OCI-LY7 (cell line): ENCODE measurements around the gene PIP4K2A. TPM values are rescaled to one million over a fixed set of nuclear protein-coding genes. Genes with fewer than 3 reads are reported as not detected.

Experiments
- BruUV-seq: library from RNA; stranded (reverse); fragments of 400-500 nt; replicated peaks from 2 replicates; lab custom pipeline; 2021; lab: Mats Ljungman, UMichigan
- CTCF ChIA-PET: fragments of 300-600 bp; sonication (Branson Sonifier 250); formaldehyde crosslinking; loops from one replicate; lab custom pipeline; 2022; ENCODE audit warnings: antibody characterized with exemption; ENCODE audit not compliant: unreplicated experiment; lab: Charles Lee
- POLR2A ChIA-PET: fragments of 300-600 bp; sonication (Branson Sonifier 250); formaldehyde crosslinking; loops from one replicate; lab custom pipeline; 2022; ENCODE audit warnings: antibody characterized with exemption; lab: Charles Lee
- DNase-seq: peaks from one replicate; pipeline ENCODE4 v3.0.0-alpha.2; 2015; ENCODE audit warnings: low spot score
- H2AFZ ChIP-seq: fragments of 200-600 bp; sonication (generic), shearing (Covaris generic); 2 replicates; pipeline ENCODE4 v1.6.1; 2014; ENCODE audit warnings: mild to moderate bottlenecking, antibody characterized with exemption, low read length, moderate library complexity
- H3K27ac ChIP-seq: fragments of 200-600 bp; sonication (generic); 2 replicates; pipeline ENCODE4 v1.5.1; 2014; ENCODE audit warnings: mixed run types, low read depth, mild to moderate bottlenecking, moderate library complexity, low read length, inconsistent platforms; ENCODE audit not compliant: poor library complexity, severe bottlenecking
- H3K36me3 ChIP-seq: fragments of 200-600 bp; sonication (generic); 2 replicates; pipeline ENCODE4 v1.6.1; 2014; ENCODE audit warnings: mild to moderate bottlenecking, antibody characterized with exemption, low read length, moderate library complexity, mixed read lengths; ENCODE audit not compliant: insufficient read depth
- H3K4me1 ChIP-seq: fragments of 200-600 bp; sonication (generic); 2 replicates; pipeline ENCODE4 v1.5.1; 2014; ENCODE audit warnings: mild to moderate bottlenecking, low read length; ENCODE audit not compliant: insufficient read depth, poor library complexity, severe bottlenecking
- H3K4me2 ChIP-seq: fragments of 200-600 bp; sonication (generic); 2 replicates; pipeline ENCODE4 v1.6.1; 2014; ENCODE audit warnings: mild to moderate bottlenecking, low read length
- H3K4me3 ChIP-seq: fragments of 200-600 bp; sonication (generic); 2 replicates; pipeline ENCODE4 v1.5.1; 2014; ENCODE audit warnings: mild to moderate bottlenecking, low read depth, low read length; ENCODE audit not compliant: poor library complexity, severe bottlenecking
- H3K79me2 ChIP-seq: fragments of 200-600 bp; sonication (generic); 2 replicates; pipeline ENCODE4 v1.6.1; 2016; ENCODE audit warnings: low read depth, mild to moderate bottlenecking, low read length, moderate library complexity, mixed read lengths; ENCODE audit not compliant: insufficient read depth
- H3K9me2 ChIP-seq: fragments of 200-600 bp; sonication (generic); 2 replicates; pipeline ENCODE4 v1.6.1; 2016; ENCODE audit warnings: mild to moderate bottlenecking, low read length, mixed read lengths; ENCODE audit not compliant: insufficient read depth
- H3K9me3 ChIP-seq: fragments of 200-600 bp; sonication (generic); 2 replicates; pipeline ENCODE4 v1.6.1; 2014; ENCODE audit warnings: mild to moderate bottlenecking, mixed run types, low read length, mixed read lengths
- H4K20me1 ChIP-seq: fragments of 200-600 bp; sonication (generic); 2 replicates; pipeline ENCODE4 v1.6.1; 2014; ENCODE audit warnings: mild to moderate bottlenecking, antibody characterized with exemption, low read length, moderate library complexity, mixed read lengths; ENCODE audit not compliant: insufficient read depth
- EZH2phosphoT487 ChIP-seq: fragments of 200-600 bp; sonication (generic); IDR thresholded peaks from 2 replicates; pipeline ENCODE4 v1.6.1; 2018; ENCODE audit warnings: low read depth, borderline replicate concordance, mild to moderate bottlenecking, mixed run types, antibody characterized with exemption, low read length, moderate library complexity, mixed read lengths
- intact Hi-C: fragments of 100-400 bp; cut with micrococcal nuclease; formaldehyde crosslinking; loops from one replicate; pipeline ENCODE4 v1.10.0; 2022; ENCODE audit not compliant: unreplicated experiment
- total RNA-seq, 2 experiments: library from RNA; depleted of rRNA in 1 of 2; stranded (reverse); fragments of >200 nt in 1 of 2; shearing (Covaris generic) in 1 of 2; gene quantifications; 2 replicates each; pipeline ENCODE4 v1.2.3, GENCODE V29; 2014 to 2022
- TF ChIP-seq, protein P1 (sequence below): fragments of 200-600 bp; sonication (generic); conservative IDR thresholded peaks from 2 replicates; pipeline ENCODE4 v1.5.1; 2014; ENCODE audit warnings: mild to moderate bottlenecking, antibody characterized with exemption, low read length, moderate library complexity, mixed read lengths

Gene PIP4K2A
- total RNA-seq, 2 experiments from 2014 or later = 32.5 to 42.6 TPM

- no TSS peak for BruUV-seq
- Histone ChIP-seq H3K4me1 (no peaks in the 10 kb centered on the region), H3K79me2 (no peaks in the 10 kb centered on the region), H3K36me3 (no peaks in the 10 kb centered on the region), H2AFZ (no peak overlapping the region), H3K9me2 (no peaks in the 10 kb centered on the region), H3K4me3 (no peak overlapping the region), H3K9me3 (no peaks in the 10 kb centered on the region), H3K27ac (no peak overlapping the region), H3K4me2 (no peak overlapping the region), H4K20me1 (no peaks in the 10 kb centered on the region)
- TF ChIP-seq EZH2phosphoT487 = no peak
- TF ChIP-seq, protein P1, sequence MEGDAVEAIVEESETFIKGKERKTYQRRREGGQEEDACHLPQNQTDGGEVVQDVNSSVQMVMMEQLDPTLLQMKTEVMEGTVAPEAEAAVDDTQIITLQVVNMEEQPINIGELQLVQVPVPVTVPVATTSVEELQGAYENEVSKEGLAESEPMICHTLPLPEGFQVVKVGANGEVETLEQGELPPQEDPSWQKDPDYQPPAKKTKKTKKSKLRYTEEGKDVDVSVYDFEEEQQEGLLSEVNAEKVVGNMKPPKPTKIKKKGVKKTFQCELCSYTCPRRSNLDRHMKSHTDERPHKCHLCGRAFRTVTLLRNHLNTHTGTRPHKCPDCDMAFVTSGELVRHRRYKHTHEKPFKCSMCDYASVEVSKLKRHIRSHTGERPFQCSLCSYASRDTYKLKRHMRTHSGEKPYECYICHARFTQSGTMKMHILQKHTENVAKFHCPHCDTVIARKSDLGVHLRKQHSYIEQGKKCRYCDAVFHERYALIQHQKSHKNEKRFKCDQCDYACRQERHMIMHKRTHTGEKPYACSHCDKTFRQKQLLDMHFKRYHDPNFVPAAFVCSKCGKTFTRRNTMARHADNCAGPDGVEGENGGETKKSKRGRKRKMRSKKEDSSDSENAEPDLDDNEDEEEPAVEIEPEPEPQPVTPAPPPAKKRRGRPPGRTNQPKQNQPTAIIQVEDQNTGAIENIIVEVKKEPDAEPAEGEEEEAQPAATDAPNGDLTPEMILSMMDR = no peak
- intact Hi-C loops = no loop called here
- no peak for DNase-seq
- POLR2A ChIA-PET = no interaction called here
- CTCF ChIA-PET = no interaction called here
Measured at GRCh38 chr10:22534849-22535604, 179.4 kb downstream of the PIP4K2A start.

DNA sequence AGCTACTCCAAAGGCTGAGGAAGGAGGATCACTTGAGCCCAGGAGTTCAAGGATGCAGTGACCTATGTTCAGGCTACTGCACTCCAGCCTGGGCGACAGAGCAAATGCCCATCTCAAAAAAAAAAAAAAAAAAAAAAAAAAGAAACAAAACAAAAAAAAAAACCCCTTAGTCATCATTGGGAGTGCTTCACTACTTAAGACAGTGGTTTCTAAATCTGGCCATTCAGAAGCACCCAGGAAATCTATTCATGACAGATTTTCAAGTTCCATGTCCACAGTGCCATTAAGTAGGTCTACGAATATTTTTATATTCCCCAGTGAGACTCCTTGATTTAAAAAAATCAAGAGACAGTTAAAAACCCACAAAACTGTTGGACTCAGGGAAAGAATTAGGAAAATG lies 182.9 kb downstream of the PIP4K2A start:
- CTCF ChIA-PET = no interaction called here
- POLR2A ChIA-PET = interaction anchor here (0.6 kb wide), 2 partner anchors 142 to 540 kb away, joined by 3 to 4 read pairs; no protein-coding TSS in a partner anchor

More for the DNA sequence above, 182.9 kb downstream of the PIP4K2A start:
- BruUV-seq = no TSS peak
- no peaks in the 10 kb centered on the region for H3K79me2 ChIP-seq
- no peak overlapping the region for H3K4me2 ChIP-seq
- H3K4me1 ChIP-seq = no peaks in the 10 kb centered on the region
- H3K4me3 ChIP-seq = no peak overlapping the region
- intact Hi-C loops = no loop called here
- TF ChIP-seq EZH2phosphoT487 = no peak
- TF ChIP-seq, protein P1 = no peak
- no peaks in the 10 kb centered on the region for H3K9me3 ChIP-seq
- H3K9me2 ChIP-seq = no peaks in the 10 kb centered on the region
- H4K20me1 ChIP-seq = no peaks in the 10 kb centered on the region
- no peak overlapping the region for H3K27ac ChIP-seq
- no peak for DNase-seq
- no peaks in the 10 kb centered on the region for H3K36me3 ChIP-seq
- H2AFZ ChIP-seq = no peak overlapping the region
